Measurements from ENCODE around the gene FOXS1.

FOXS1 gene

DNA sequence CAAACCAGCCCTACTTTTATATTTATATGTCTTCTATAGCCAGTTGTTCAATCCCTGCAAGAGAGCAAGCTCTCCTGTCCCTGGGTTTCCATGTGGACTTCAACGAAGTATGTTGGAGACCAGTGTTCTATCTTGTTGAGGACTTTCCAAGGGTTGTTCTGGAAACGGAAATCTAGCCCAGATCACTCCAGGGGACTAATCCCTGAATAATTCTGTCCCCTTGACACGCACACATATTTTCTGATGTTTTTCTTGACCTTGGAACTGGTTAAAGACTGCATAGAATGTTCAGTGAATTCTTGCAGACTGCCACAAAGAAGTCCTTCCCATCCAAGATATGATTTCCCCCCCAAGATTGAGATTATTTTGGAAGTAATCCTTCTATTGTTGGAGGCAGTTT lies 35.7 kb downstream of the FOXS1 start:
- TF ChIP-seq, protein P1, sequence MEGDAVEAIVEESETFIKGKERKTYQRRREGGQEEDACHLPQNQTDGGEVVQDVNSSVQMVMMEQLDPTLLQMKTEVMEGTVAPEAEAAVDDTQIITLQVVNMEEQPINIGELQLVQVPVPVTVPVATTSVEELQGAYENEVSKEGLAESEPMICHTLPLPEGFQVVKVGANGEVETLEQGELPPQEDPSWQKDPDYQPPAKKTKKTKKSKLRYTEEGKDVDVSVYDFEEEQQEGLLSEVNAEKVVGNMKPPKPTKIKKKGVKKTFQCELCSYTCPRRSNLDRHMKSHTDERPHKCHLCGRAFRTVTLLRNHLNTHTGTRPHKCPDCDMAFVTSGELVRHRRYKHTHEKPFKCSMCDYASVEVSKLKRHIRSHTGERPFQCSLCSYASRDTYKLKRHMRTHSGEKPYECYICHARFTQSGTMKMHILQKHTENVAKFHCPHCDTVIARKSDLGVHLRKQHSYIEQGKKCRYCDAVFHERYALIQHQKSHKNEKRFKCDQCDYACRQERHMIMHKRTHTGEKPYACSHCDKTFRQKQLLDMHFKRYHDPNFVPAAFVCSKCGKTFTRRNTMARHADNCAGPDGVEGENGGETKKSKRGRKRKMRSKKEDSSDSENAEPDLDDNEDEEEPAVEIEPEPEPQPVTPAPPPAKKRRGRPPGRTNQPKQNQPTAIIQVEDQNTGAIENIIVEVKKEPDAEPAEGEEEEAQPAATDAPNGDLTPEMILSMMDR (IDR thresholded peaks at IDR 0.05) = no peak
- no peaks in the 10 kb centered on the region for H3K9me3 ChIP-seq
- H3K27me3 ChIP-seq = no peaks in the 10 kb centered on the region
- H3K36me3 ChIP-seq = peaks cover 10% of the 10 kb centered on the region
- no peaks in the 10 kb centered on the region for H3K4me1 ChIP-seq (ENCODE audit: control insufficient read depth in 1 of 2, insufficient read depth in 1 of 2, low read depth in 1 of 2, low read length in 1 of 2)
- no peak overlapping the region for H3K4me3 ChIP-seq (ENCODE audit: low read depth in 1 of 2, low read length in 1 of 2)
- H3K27ac ChIP-seq = no peak overlapping the region

- Histone ChIP-seq H3K27me3 (no peaks in the 10 kb centered on the region), H3K36me3 (peaks cover 19% of the 10 kb centered on the region), H3K4me3 (ENCODE audit: low read depth in 1 of 2, low read length in 1 of 2) (no peak overlapping the region), H3K9me3 (no peaks in the 10 kb centered on the region), H3K4me1 (ENCODE audit: control insufficient read depth in 1 of 2, insufficient read depth in 1 of 2, low read depth in 1 of 2, low read length in 1 of 2) (no peaks in the 10 kb centered on the region), H3K27ac (no peak overlapping the region)
- TF ChIP-seq, protein P1 (IDR thresholded peaks at IDR 0.05) = no peak
These were observed 36.9 kb downstream of the FOXS1 start for GRCh38 chr20:31808481-31808880.

GRCh38 chr20:31806564-31807355 lies 38.6 kb downstream of the FOXS1 start:
- H3K27ac ChIP-seq = no peak overlapping the region
- TF ChIP-seq, protein P1 (IDR thresholded peaks at IDR 0.05) = no peak
- no peaks in the 10 kb centered on the region for H3K4me1 ChIP-seq (ENCODE audit: control insufficient read depth in 1 of 2, insufficient read depth in 1 of 2, low read depth in 1 of 2, low read length in 1 of 2)
- H3K36me3 ChIP-seq = peaks cover 34% of the 10 kb centered on the region
- H3K4me3 ChIP-seq (ENCODE audit: low read depth in 1 of 2, low read length in 1 of 2) = no peak overlapping the region
- no peaks in the 10 kb centered on the region for H3K27me3 ChIP-seq
- no peaks in the 10 kb centered on the region for H3K9me3 ChIP-seq

DNA sequence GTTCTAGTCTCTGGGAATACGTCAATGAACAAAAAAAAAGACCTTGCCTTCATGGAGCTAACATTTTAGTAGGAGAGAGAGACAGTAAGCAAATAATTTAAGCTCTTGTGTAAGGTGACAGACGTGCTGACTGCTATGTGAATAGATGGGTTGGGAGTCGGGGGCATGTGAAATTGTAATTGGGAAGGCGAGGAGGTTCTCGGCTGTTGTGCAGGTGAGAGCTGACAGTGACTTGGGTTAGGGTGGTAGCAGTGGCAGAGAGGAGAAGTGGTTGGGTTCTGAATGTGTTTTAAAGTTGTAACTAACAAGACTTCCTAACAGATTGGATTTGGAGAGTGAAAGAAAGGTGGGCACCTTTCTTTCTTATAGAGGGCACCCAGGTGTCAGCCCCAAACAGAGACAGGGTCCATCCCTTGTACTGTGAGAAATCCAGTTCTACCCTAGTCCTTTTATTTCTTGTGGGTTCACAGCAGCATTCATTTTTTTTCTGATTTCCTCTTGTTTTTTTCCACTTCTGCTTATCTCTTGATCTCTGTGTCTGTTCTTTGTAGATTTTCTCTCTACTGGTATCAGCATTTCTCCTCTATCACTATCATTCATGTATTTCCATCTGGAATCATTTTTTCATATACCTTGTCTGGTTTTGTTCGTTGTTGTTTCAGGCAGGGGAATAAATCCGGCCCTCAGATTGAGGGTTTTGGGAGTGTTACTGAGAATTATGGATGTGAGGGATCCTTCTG lies 41.7 kb downstream of the FOXS1 start:
- Histone ChIP-seq H3K27me3 (no peaks in the 10 kb centered on the region), H3K27ac (no peak overlapping the region), H3K9me3 (no peaks in the 10 kb centered on the region), H3K4me3 (ENCODE audit: low read depth in 1 of 2, low read length in 1 of 2) (no peak overlapping the region), H3K36me3 (peaks cover 61% of the 10 kb centered on the region), H3K4me1 (ENCODE audit: control insufficient read depth in 1 of 2, insufficient read depth in 1 of 2, low read depth in 1 of 2, low read length in 1 of 2) (no peaks in the 10 kb centered on the region)
- TF ChIP-seq, protein P1 (IDR thresholded peaks at IDR 0.05) = no peak

DNA sequence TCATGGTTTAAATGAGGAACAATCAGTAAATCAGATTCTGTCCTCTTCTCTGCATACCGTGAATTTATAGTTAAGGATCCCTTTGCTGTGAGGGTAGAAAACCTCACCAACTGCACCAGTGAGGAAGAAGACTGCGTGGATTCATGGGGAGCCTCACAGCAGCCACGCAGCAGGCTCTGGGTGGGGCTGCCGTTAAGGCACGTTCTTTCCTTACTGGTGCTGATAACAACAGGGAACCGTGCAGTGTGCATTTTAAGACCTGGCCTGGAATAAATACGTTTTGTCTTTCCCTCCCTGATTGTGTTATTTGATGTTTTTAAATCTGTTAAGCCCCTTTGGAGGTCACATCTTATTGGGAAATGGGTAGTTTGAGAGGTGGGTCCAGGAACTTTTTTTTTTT lies 43.9 kb downstream of the FOXS1 start:
- Histone ChIP-seq H3K27ac (no peak overlapping the region), H3K4me3 (ENCODE audit: low read depth in 1 of 2, low read length in 1 of 2) (no peak overlapping the region), H3K9me3 (no peaks in the 10 kb centered on the region), H3K4me1 (ENCODE audit: control insufficient read depth in 1 of 2, insufficient read depth in 1 of 2, low read depth in 1 of 2, low read length in 1 of 2) (no peaks in the 10 kb centered on the region), H3K27me3 (no peaks in the 10 kb centered on the region), H3K36me3 (peaks cover 78% of the 10 kb centered on the region)
- TF ChIP-seq, protein P1 (IDR thresholded peaks at IDR 0.05) = no peak
